Gastrocnemius medialis (tissue), 4 donors: ENCODE data around the gene HOTAIR. TPM values are rescaled to one million over a fixed set of nuclear protein-coding genes. Genes with fewer than 3 reads are reported as not detected.

Experiments used
- ATAC-seq, 2 donors: fragments of 150-250 bp; one replicate each; pipeline ENCODE4 v1.9.1; 2016
- DNase-seq, 2 donors: peaks; one replicate each; pipeline ENCODE4 v3.0.0-alpha.2; 2019
- H3K27ac ChIP-seq, 4 donors: fragments of 200-600 bp; sonication (generic); 1 replicate in 1 of 4; 2 replicates in 3 of 4; pipeline ENCODE4 v1.5.1; 2016 to 2018; ENCODE audit warnings: mild to moderate bottlenecking in 2 of 4, moderate library complexity in 1 of 4
- H3K27me3 ChIP-seq, 3 donors: fragments of 200-600 bp; sonication (generic) in 2 of 3; 1 replicate in 1 of 3; 2 replicates in 2 of 3; pipeline versions ENCODE4 v1.5.1 to v1.6.0; 2016 to 2019; ENCODE audit warnings: mild to moderate bottlenecking in 1 of 3, moderate library complexity in 1 of 3
- H3K36me3 ChIP-seq, 2 donors: fragments of 200-600 bp; sonication (generic) in 1 of 2; one replicate each; pipeline ENCODE4 v1.5.1; 2017 to 2018
- H3K4me1 ChIP-seq, 2 donors: fragments of 200-600 bp; sonication (generic) in 1 of 2; one replicate each; pipeline ENCODE4 v1.5.1; 2016 to 2017; ENCODE audit warnings: mild to moderate bottlenecking in 2 of 2
- H3K4me3 ChIP-seq, 4 donors: fragments of 200-600 bp; sonication (generic) in 3 of 4; 1 replicate in 1 of 4; 2 replicates in 3 of 4; pipeline ENCODE4 v1.5.1; 2016 to 2019; ENCODE audit warnings: mild to moderate bottlenecking in 2 of 4
- H3K9me3 ChIP-seq, 3 donors: fragments of 200-600 bp; sonication (generic) in 2 of 3; 1 replicate in 1 of 3; 2 replicates in 2 of 3; pipeline ENCODE4 v1.5.1; 2016 to 2019
- POLR2A ChIP-seq, 2 donors: fragments of 450-650 bp; IDR thresholded peaks; one replicate each; pipeline ENCODE4 v1.6.1; 2017; ENCODE audit warnings: antibody characterized with exemption in 2 of 2, mild to moderate bottlenecking in 2 of 2, moderate library complexity in 2 of 2
- in situ Hi-C, 4 donors: fragments of 200-750 bp; cut with MboI; loops; one replicate each; pipeline versions ENCODE4 v1.15.0 to v1.8.0; 2017; ENCODE audit warnings: low sequenced_read_pairs in 4 of 4
- intact Hi-C: fragments of 100-400 bp; cut with DNase I; formaldehyde crosslinking; loops from one replicate; pipeline ENCODE4 v1.15.1; 2023; ENCODE audit warnings: low total_unique reads
- microRNA counts, 2 donors: library from miRNA; unstranded; fragments of <30 nt; microRNA quantifications; one replicate each; lab custom pipeline; 2016
- microRNA-seq, 2 donors: library from miRNA; unstranded; fragments of <30 nt; microRNA quantifications; one replicate each; pipeline ENCODE4, GENCODE V29; 2016; ENCODE audit warnings: borderline replicate concordance in 2 of 2
- total RNA-seq, 4 donors: library from RNA; depleted of rRNA; stranded (reverse); fragments of >200 nt; gene quantifications; one replicate each; pipeline versions ENCODE4 v1.1.0 to v1.2.3, GENCODE V29; 2016
- TF ChIP-seq, protein P1 (sequence below), 5 experiments: fragments of 450-650 bp in 3 of 5; fragments of 200-600 bp in 2 of 5; sonication (generic) in 2 of 5; IDR thresholded peaks in 4 of 5; conservative IDR thresholded peaks in 1 of 5; 1 replicate in 4 of 5; 2 replicates in 1 of 5; pipeline ENCODE4 v1.5.1; 2016 to 2019; ENCODE audit warnings: antibody characterized with exemption in 5 of 5, mild to moderate bottlenecking in 3 of 5, moderate library complexity in 3 of 5

The HOTAIR gene
- total RNA-seq, 4 donors from 2014 or later, result 0.35 to 0.83 (median 0.56) TPM; not detected in 1

- intact Hi-C loops, result no loop called here
- no peak for TF ChIP-seq POLR2A (IDR thresholded peaks at IDR 0.05)
- TF ChIP-seq, protein P1, sequence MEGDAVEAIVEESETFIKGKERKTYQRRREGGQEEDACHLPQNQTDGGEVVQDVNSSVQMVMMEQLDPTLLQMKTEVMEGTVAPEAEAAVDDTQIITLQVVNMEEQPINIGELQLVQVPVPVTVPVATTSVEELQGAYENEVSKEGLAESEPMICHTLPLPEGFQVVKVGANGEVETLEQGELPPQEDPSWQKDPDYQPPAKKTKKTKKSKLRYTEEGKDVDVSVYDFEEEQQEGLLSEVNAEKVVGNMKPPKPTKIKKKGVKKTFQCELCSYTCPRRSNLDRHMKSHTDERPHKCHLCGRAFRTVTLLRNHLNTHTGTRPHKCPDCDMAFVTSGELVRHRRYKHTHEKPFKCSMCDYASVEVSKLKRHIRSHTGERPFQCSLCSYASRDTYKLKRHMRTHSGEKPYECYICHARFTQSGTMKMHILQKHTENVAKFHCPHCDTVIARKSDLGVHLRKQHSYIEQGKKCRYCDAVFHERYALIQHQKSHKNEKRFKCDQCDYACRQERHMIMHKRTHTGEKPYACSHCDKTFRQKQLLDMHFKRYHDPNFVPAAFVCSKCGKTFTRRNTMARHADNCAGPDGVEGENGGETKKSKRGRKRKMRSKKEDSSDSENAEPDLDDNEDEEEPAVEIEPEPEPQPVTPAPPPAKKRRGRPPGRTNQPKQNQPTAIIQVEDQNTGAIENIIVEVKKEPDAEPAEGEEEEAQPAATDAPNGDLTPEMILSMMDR (IDR thresholded peaks at IDR 0.05 in 4 of 5, conservative IDR thresholded peaks at IDR 0.05 in 1 of 5), result no peak
- in situ Hi-C loops, result no loop called here
Observed at GRCh38 chr12:53924521-53925405, 50.0 kb downstream of the HOTAIR start.

GRCh38 chr12:53916788-53917655 lies 57.7 kb downstream of the HOTAIR start:
- Histone ChIP-seq H3K36me3 (no peaks in the 10 kb centered on the region), H3K27me3 (peaks cover 0 to 42% (median 30%) of the 10 kb centered on the region in 3 donors), H3K4me1 (no peaks in the 10 kb centered on the region), H3K27ac (no peak overlapping the region), H3K4me3 (no peak overlapping the region), H3K9me3 (no peaks in the 10 kb centered on the region)
- ATAC-seq (no peak), DNase-seq (no peak)
- intact Hi-C loops (no loop called here), in situ Hi-C loops (no loop called here)
- no peak for TF ChIP-seq POLR2A (IDR thresholded peaks at IDR 0.05)
- TF ChIP-seq, protein P1 (IDR thresholded peaks at IDR 0.05 in 4 of 5, conservative IDR thresholded peaks at IDR 0.05 in 1 of 5), result no peak

More at GRCh38 chr12:53924521-53925405, 50.0 kb downstream of the HOTAIR start:
- ATAC-seq (no peak), DNase-seq (no peak)
- Histone ChIP-seq H3K27ac (no peak overlapping the region), H3K9me3 (no peaks in the 10 kb centered on the region), H3K4me3 (no peak overlapping the region), H3K4me1 (no peaks in the 10 kb centered on the region), H3K27me3 (peaks cover 41 to 69% (median 54%) of the 10 kb centered on the region in 3 donors), H3K36me3 (no peaks in the 10 kb centered on the region)

MicroRNAs encoded within 50 kb of the gene (microRNA counts, 767-probe panel; counts per million panel counts)
- microRNA hsa-miR-196a-5p (lab: Ali Mortazavi, UCI), result 9,848 to 10,087 counts per million in 2 donors

Small RNAs within 50 kb of the gene (microRNA-seq; reads per million reads assigned to microRNA genes)
- gene MIR196A2, result 2,630 to 3,757 reads per million in 2 donors

Other genes with a start within 250 kb of the HOTAIR start
- gene CALCOCO1, start 247.5 kb downstream of the HOTAIR start, total RNA-seq, result 100 to 1,000 TPM; 158 to 385 (median 239) TPM
- gene CISTR, start 223.0 kb downstream of the HOTAIR start, total RNA-seq, result not detected
- under 1 TPM in 2 of 4 donors, not detected in 2; 0.10 to 0.33 TPM for gene HOXC13, start 36.1 kb downstream of the HOTAIR start, total RNA-seq
- not detected for gene HOXC12, start 20.1 kb downstream of the HOTAIR start, total RNA-seq
- gene HOXC11, start 1.8 kb downstream of the HOTAIR start, total RNA-seq, result 1 to 10 TPM in 1 of 4 donors, under 1 TPM in 3; 0.24 to 1.1 (median 0.44) TPM
- 10 to 100 TPM; 23.9 to 48.3 (median 40.3) TPM for gene HOXC10, start 10.2 kb upstream of the HOTAIR start, total RNA-seq
- 10 to 100 TPM; 13.6 to 37.7 (median 26.3) TPM for gene HOXC9, start 25.2 kb upstream of the HOTAIR start, total RNA-seq
- 1 to 10 TPM; 3.3 to 4.9 (median 3.8) TPM for gene HOXC8, start 34.0 kb upstream of the HOTAIR start, total RNA-seq
- gene HOXC6, start 53.5 kb upstream of the HOTAIR start, total RNA-seq, result 1 to 10 TPM; 1.0 to 4.7 (median 3.8) TPM
- gene HOXC5, start 58.1 kb upstream of the HOTAIR start, total RNA-seq, result 1 to 10 TPM in 1 of 4 donors, under 1 TPM in 1, not detected in 2; 0.36 to 1.4 TPM
- gene HOXC4, start 78.9 kb upstream of the HOTAIR start, total RNA-seq, result 1 to 10 TPM in 1 of 4 donors, under 1 TPM in 3; 0.51 to 2.0 (median 0.71) TPM
- gene SMUG1, start 214.0 kb upstream of the HOTAIR start, total RNA-seq, result 10 to 100 TPM; 25.3 to 51.8 (median 35.4) TPM